Mammary epithelial cell (primary cell): ENCODE measurements around the gene TLN1.

Source experiments
- CTCF ChIP-seq, 2 donors: IDR thresholded peaks in 1 of 2; conservative IDR thresholded peaks in 1 of 2; 2 replicates each; pipeline ENCODE4 v1.5.1; 2011 to 2012; ENCODE audit warnings: inconsistent platforms in 2 of 2, low read length in 2 of 2, mild to moderate bottlenecking in 2 of 2, control low read depth in 1 of 2, low read depth in 1 of 2; ENCODE audit not compliant: insufficient read depth in 1 of 2; ENCODE audit errors: extremely low read depth in 1 of 2
- EZH2 ChIP-seq: IDR thresholded peaks from 2 replicates; pipeline ENCODE4 v1.6.1; 2012; ENCODE audit warnings: low read length, inconsistent platforms, borderline replicate concordance

DNA sequence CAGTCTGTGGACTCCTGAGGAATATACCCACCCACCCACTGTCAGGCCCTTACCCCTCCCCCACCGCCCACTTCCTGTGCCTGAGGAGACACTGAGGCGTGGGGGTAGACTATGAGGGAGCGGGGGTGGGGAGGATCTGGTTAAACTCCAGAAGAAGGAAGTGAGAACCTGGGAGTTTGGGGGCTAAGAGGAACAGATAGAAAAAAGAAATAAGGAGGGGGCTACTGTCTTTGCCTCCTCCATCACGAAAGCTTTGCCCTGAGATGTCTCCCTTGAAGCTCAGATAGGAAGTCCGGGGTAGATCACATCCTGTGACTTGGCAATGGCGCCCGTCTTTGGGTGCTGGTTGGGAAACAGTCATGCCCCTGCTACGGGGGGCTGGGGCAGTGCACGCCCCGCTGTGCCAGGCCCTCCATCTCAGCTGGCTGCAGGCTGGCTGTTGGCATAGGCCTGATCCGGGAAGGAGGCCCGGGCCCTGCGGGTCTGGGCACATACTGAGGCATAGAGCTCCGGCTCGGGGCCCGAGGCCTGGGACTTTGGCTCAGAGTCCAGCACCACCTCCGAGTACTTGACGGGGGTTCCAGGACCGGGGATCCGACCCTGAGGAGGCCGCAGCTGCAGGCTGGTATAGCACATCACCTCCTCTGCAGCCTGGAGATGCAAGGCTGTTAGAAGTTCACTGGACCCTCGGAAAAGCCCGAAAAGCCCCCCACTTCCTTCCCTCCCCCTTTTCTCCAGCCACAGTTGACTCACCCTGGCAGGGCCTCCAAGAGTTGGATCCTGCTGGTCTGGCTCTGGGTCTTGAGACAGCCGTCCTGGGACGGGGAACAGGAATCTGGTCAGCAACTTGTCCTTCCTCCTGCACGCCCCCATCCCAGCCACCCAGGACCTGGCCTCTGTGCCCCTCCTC is 82.3 kb downstream of the TLN1 start:
- TF ChIP-seq CTCF (conservative IDR thresholded peaks at IDR 0.05 in 1 of 2, IDR thresholded peaks at IDR 0.05 in 1 of 2; ENCODE audit: extremely low read depth in 1 of 2, insufficient read depth in 1 of 2, low read depth in 1 of 2, low read length in 2 of 2) = no peak
- TF ChIP-seq EZH2 = no peak
